ENCODE results near the gene TEX29. TPM values are rescaled to one million over a fixed set of nuclear protein-coding genes. Genes with fewer than 3 reads are reported as not detected.

TEX29 gene
- total RNA-seq, 1 donor from 2014 or later, result 2.9 TPM

GRCh38 chr13:111329641-111330040 lies 9.2 kb downstream of the TEX29 start:
- no peaks in the 10 kb centered on the region for H3K9me3 ChIP-seq
- no peaks in the 10 kb centered on the region for H3K4me1 ChIP-seq
- no peak overlapping the region for H3K4me3 ChIP-seq
- TF ChIP-seq CTCF (IDR thresholded peaks at IDR 0.05) (no peak), POLR2AphosphoS5 (IDR thresholded peaks at IDR 0.05; ENCODE audit: insufficient read depth in 1 of 2, low read depth in 1 of 2) (no peak), POLR2A (IDR thresholded peaks at IDR 0.05) (no peak)
- intact Hi-C loops (cut with DNase I), result no loop called here
- H3K36me3 ChIP-seq, result no peaks in the 10 kb centered on the region
- no peaks in the 10 kb centered on the region for H3K27me3 ChIP-seq
- DNase-seq (ENCODE audit: extremely low spot score in 2 of 2), result peak; percentile 43 to 65
- H3K27ac ChIP-seq, result no peak overlapping the region

GRCh38 chr13:111330066-111330610 lies 9.7 kb downstream of the TEX29 start:
- no peaks in the 10 kb centered on the region for H3K27me3 ChIP-seq
- DNase-seq (ENCODE audit: extremely low spot score in 2 of 2), result peak; percentile 25 to 79
- H3K36me3 ChIP-seq, result no peaks in the 10 kb centered on the region
- no peaks in the 10 kb centered on the region for H3K9me3 ChIP-seq
- TF ChIP-seq POLR2AphosphoS5 (IDR thresholded peaks at IDR 0.05; ENCODE audit: insufficient read depth in 1 of 2, low read depth in 1 of 2) (no peak), POLR2A (IDR thresholded peaks at IDR 0.05) (no peak), CTCF (IDR thresholded peaks at IDR 0.05) (no peak)
- intact Hi-C loops (cut with DNase I), result no loop called here
- H3K4me1 ChIP-seq, result no peaks in the 10 kb centered on the region
- H3K4me3 ChIP-seq, result no peak overlapping the region
- no peak overlapping the region for H3K27ac ChIP-seq

- no peaks in the 10 kb centered on the region for H3K27me3 ChIP-seq
- intact Hi-C loops (cut with DNase I), result no loop called here
- no peaks in the 10 kb centered on the region for H3K9me3 ChIP-seq
- H3K27ac ChIP-seq, result no peak overlapping the region
- peak; percentile 49 to 72 for DNase-seq (ENCODE audit: extremely low spot score in 2 of 2)
- TF ChIP-seq CTCF (IDR thresholded peaks at IDR 0.05), result no peak
- no peak for TF ChIP-seq POLR2A (IDR thresholded peaks at IDR 0.05)
- TF ChIP-seq POLR2AphosphoS5 (IDR thresholded peaks at IDR 0.05; ENCODE audit: insufficient read depth in 1 of 2, low read depth in 1 of 2), result no peak
- no peaks in the 10 kb centered on the region for H3K4me1 ChIP-seq
- no peaks in the 10 kb centered on the region for H3K36me3 ChIP-seq
- no peak overlapping the region for H3K4me3 ChIP-seq
These were observed 14.9 kb downstream of the TEX29 start for GRCh38 chr13:111335298-111335697.

GRCh38 chr13:111336666-111337065 lies 16.2 kb downstream of the TEX29 start:
- no peaks in the 10 kb centered on the region for H3K9me3 ChIP-seq
- H3K36me3 ChIP-seq, result no peaks in the 10 kb centered on the region
- no peak overlapping the region for H3K27ac ChIP-seq
- TF ChIP-seq CTCF (IDR thresholded peaks at IDR 0.05) (no peak), POLR2AphosphoS5 (IDR thresholded peaks at IDR 0.05; ENCODE audit: insufficient read depth in 1 of 2, low read depth in 1 of 2) (no peak), POLR2A (IDR thresholded peaks at IDR 0.05) (no peak)
- no peaks in the 10 kb centered on the region for H3K27me3 ChIP-seq
- H3K4me3 ChIP-seq, result no peak overlapping the region
- intact Hi-C loops (cut with DNase I), result no loop called here
- no peaks in the 10 kb centered on the region for H3K4me1 ChIP-seq
- DNase-seq (ENCODE audit: extremely low spot score in 2 of 2), result peak in 1 of 2 donors; percentile 10

- no peak overlapping the region for H3K4me3 ChIP-seq
- peak; percentile 20 to 55 for DNase-seq (ENCODE audit: extremely low spot score in 2 of 2)
- H3K27me3 ChIP-seq, result no peaks in the 10 kb centered on the region
- H3K36me3 ChIP-seq, result no peaks in the 10 kb centered on the region
- H3K9me3 ChIP-seq, result no peaks in the 10 kb centered on the region
- no peak overlapping the region for H3K27ac ChIP-seq
- H3K4me1 ChIP-seq, result no peaks in the 10 kb centered on the region
- intact Hi-C loops (cut with DNase I), result no loop called here
- no peak for TF ChIP-seq POLR2A (IDR thresholded peaks at IDR 0.05)
- TF ChIP-seq CTCF (IDR thresholded peaks at IDR 0.05), result no peak
- TF ChIP-seq POLR2AphosphoS5 (IDR thresholded peaks at IDR 0.05; ENCODE audit: insufficient read depth in 1 of 2, low read depth in 1 of 2), result no peak
These were observed 16.8 kb downstream of the TEX29 start for GRCh38 chr13:111337206-111337605.
